Measurements from ENCODE around the gene SLCO3A1. TPM values are rescaled to one million over a fixed set of nuclear protein-coding genes. Genes with fewer than 3 reads are reported as not detected.

Gene SLCO3A1
- total RNA-seq, 1 experiment from 2014 or later, result 10.1 TPM

DNA sequence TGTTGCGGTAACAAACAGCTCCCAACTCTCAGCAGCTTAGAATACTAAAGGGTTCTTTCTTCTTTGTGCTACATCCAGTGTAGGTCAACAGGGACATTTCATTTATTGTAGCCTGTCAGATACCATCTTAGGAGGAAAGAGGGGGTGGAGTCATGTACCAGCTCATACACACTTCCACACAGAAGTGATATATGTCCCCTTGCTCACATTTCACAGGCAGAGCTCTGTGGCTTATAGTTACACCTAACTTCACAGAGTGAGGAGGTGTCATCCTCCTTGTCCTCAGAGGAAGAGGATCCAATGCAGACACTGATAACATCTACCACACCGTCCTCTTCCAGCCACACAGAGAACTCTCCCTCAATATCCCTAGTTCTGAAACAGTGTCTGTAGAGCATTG, 247.2 kb downstream of the SLCO3A1 start:
- intact Hi-C loops (cut with micrococcal nuclease), result no loop called here
- no peaks in the 10 kb centered on the region for H3K27me3 Mint-ChIP-seq (ENCODE audit: insufficient read depth, unreplicated experiment)
- ChIA-PET CTCF (interaction anchor here (0.7 to 4.6 kb wide), 4 partner anchors 10 to 615 kb away, joined by 4 to 28 read pairs (median 7); no protein-coding TSS in a partner anchor), POLR2A (no interaction called here)
- no TSS peak for BruUV-seq (replicated peaks)
- TF ChIP-seq CTCF (IDR thresholded peaks at IDR 0.05; ENCODE audit: unreplicated experiment), result no peak
- no peak overlapping the region for H3K4me3 Mint-ChIP-seq (ENCODE audit: unreplicated experiment)
- H3K4me1 Mint-ChIP-seq (ENCODE audit: insufficient read depth, unreplicated experiment), result no peaks in the 10 kb centered on the region
- no peaks in the 10 kb centered on the region for H3K36me3 Mint-ChIP-seq (ENCODE audit: insufficient read depth, unreplicated experiment)
- DNase-seq (ENCODE audit: unreplicated experiment), result no peak
- no peaks in the 10 kb centered on the region for H3K9me3 Mint-ChIP-seq (ENCODE audit: unreplicated experiment)
- H3K27ac Mint-ChIP-seq (ENCODE audit: low read depth, unreplicated experiment), result no peak overlapping the region

GRCh38 chr15:92101708-92102394, 248.3 kb downstream of the SLCO3A1 start:
- H3K4me1 Mint-ChIP-seq (ENCODE audit: insufficient read depth, unreplicated experiment), result no peaks in the 10 kb centered on the region
- H3K27ac Mint-ChIP-seq (ENCODE audit: low read depth, unreplicated experiment), result no peak overlapping the region
- BruUV-seq (replicated peaks), result no TSS peak
- no peak for TF ChIP-seq CTCF (IDR thresholded peaks at IDR 0.05; ENCODE audit: unreplicated experiment)
- no peak overlapping the region for H3K4me3 Mint-ChIP-seq (ENCODE audit: unreplicated experiment)
- intact Hi-C loops (cut with micrococcal nuclease), result no loop called here
- no peaks in the 10 kb centered on the region for H3K9me3 Mint-ChIP-seq (ENCODE audit: unreplicated experiment)
- no peak for DNase-seq (ENCODE audit: unreplicated experiment)
- POLR2A ChIA-PET, result no interaction called here
- H3K27me3 Mint-ChIP-seq (ENCODE audit: insufficient read depth, unreplicated experiment), result no peaks in the 10 kb centered on the region
- CTCF ChIA-PET, result interaction anchor here (0.6 to 2.4 kb wide), 5 partner anchors 11 to 613 kb away, joined by 3 to 11 read pairs (median 4); no protein-coding TSS in a partner anchor
- no peaks in the 10 kb centered on the region for H3K36me3 Mint-ChIP-seq (ENCODE audit: insufficient read depth, unreplicated experiment)

DNA sequence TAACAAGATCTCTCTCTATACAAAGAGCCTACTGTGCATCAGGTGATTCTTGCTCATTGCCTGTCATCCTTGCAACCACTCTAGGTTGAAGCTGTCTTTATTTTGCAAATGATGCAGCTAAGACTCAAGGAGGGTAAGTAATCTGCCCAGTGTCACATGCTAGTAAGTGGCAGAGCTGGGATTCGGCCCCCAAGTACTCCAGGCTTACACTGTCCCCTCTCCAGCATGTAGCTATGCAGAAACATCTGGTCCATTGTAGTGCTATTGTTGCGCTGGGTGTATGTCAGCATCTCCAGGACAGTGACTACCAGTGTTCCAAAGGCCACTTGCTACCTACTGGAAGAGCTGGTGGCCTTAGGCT, 248.9 kb downstream of the SLCO3A1 start:
- no peak for TF ChIP-seq CTCF (IDR thresholded peaks at IDR 0.05; ENCODE audit: unreplicated experiment)
- H3K4me3 Mint-ChIP-seq (ENCODE audit: unreplicated experiment), result no peak overlapping the region
- no peaks in the 10 kb centered on the region for H3K27me3 Mint-ChIP-seq (ENCODE audit: insufficient read depth, unreplicated experiment)
- intact Hi-C loops (cut with micrococcal nuclease), result no loop called here
- ChIA-PET CTCF (interaction anchor here (0.6 to 2.4 kb wide), 6 partner anchors 11 to 750 kb away, joined by 3 to 11 read pairs (median 4); no protein-coding TSS in a partner anchor), POLR2A (no interaction called here)
- no peak for DNase-seq (ENCODE audit: unreplicated experiment)
- H3K9me3 Mint-ChIP-seq (ENCODE audit: unreplicated experiment), result no peaks in the 10 kb centered on the region
- H3K27ac Mint-ChIP-seq (ENCODE audit: low read depth, unreplicated experiment), result no peak overlapping the region
- H3K4me1 Mint-ChIP-seq (ENCODE audit: insufficient read depth, unreplicated experiment), result no peaks in the 10 kb centered on the region
- H3K36me3 Mint-ChIP-seq (ENCODE audit: insufficient read depth, unreplicated experiment), result no peaks in the 10 kb centered on the region
- BruUV-seq (replicated peaks), result no TSS peak

GRCh38 chr15:92104072-92104471, 250.6 kb downstream of the SLCO3A1 start:
- intact Hi-C loops (cut with micrococcal nuclease), result no loop called here
- POLR2A ChIA-PET, result no interaction called here
- CTCF ChIA-PET, result interaction anchor here (1.1 to 1.4 kb wide), 4 partner anchors 10 to 122 kb away, joined by 3 to 4 read pairs (median 3); no protein-coding TSS in a partner anchor
- no peak for DNase-seq (ENCODE audit: unreplicated experiment)
- H3K27me3 Mint-ChIP-seq (ENCODE audit: insufficient read depth, unreplicated experiment), result no peaks in the 10 kb centered on the region
- H3K27ac Mint-ChIP-seq (ENCODE audit: low read depth, unreplicated experiment), result no peak overlapping the region
- H3K4me3 Mint-ChIP-seq (ENCODE audit: unreplicated experiment), result no peak overlapping the region
- TF ChIP-seq CTCF (IDR thresholded peaks at IDR 0.05; ENCODE audit: unreplicated experiment), result no peak
- no peaks in the 10 kb centered on the region for H3K4me1 Mint-ChIP-seq (ENCODE audit: insufficient read depth, unreplicated experiment)
- no peaks in the 10 kb centered on the region for H3K9me3 Mint-ChIP-seq (ENCODE audit: unreplicated experiment)
- no peaks in the 10 kb centered on the region for H3K36me3 Mint-ChIP-seq (ENCODE audit: insufficient read depth, unreplicated experiment)
- no TSS peak for BruUV-seq (replicated peaks)
